HEK293 (cell line): ENCODE measurements around the gene NLE1.

Experiments used
- KLF16 ChIP-seq: fragments of 450-650 bp; formaldehyde crosslinking; IDR thresholded peaks from 2 replicates; pipeline ENCODE4 v1.5.1; 2017; ENCODE audit warnings: missing biosample characterization, missing genetic modification characterization
- ZBTB20 ChIP-seq: fragments of 450-650 bp; formaldehyde crosslinking; IDR thresholded peaks from 2 replicates; pipeline ENCODE4 v1.5.1; 2016; ENCODE audit warnings: missing biosample characterization, missing genetic modification characterization
- ZNF169 ChIP-seq: fragments of 450-650 bp; formaldehyde crosslinking; IDR thresholded peaks from 2 replicates; pipeline ENCODE4 v1.5.1; 2016; ENCODE audit warnings: missing biosample characterization, missing genetic modification characterization
- ZNF184 ChIP-seq: fragments of 450-650 bp; IDR thresholded peaks from 2 replicates; pipeline ENCODE4 v1.5.1; 2018; ENCODE audit warnings: missing biosample characterization, mild to moderate bottlenecking, missing genetic modification characterization
- ZNF2 ChIP-seq: fragments of 450-650 bp; formaldehyde crosslinking; IDR thresholded peaks from 2 replicates; pipeline ENCODE4 v1.5.1; 2016; ENCODE audit warnings: missing biosample characterization, missing genetic modification characterization
- ZNF23 ChIP-seq: fragments of 450-650 bp; formaldehyde crosslinking; IDR thresholded peaks from 2 replicates; pipeline ENCODE4 v1.5.1; 2016; ENCODE audit warnings: missing biosample characterization, missing genetic modification characterization, borderline replicate concordance
- ZNF239 ChIP-seq: fragments of 450-650 bp; formaldehyde crosslinking; IDR thresholded peaks from 2 replicates; pipeline ENCODE4 v1.5.1; 2016; ENCODE audit warnings: missing biosample characterization, missing genetic modification characterization
- ZNF292 ChIP-seq: fragments of 450-650 bp; formaldehyde crosslinking; IDR thresholded peaks from 2 replicates; pipeline ENCODE4 v1.5.1; 2016; ENCODE audit warnings: low read depth, missing biosample characterization, missing genetic modification characterization, borderline replicate concordance
- ZNF596 ChIP-seq: fragments of 450-650 bp; IDR thresholded peaks from 2 replicates; pipeline ENCODE4 v1.5.0; 2018; ENCODE audit warnings: missing biosample characterization, mild to moderate bottlenecking, missing genetic modification characterization, moderate library complexity
- ZNF837 ChIP-seq: fragments of 450-650 bp; formaldehyde crosslinking; IDR thresholded peaks from 2 replicates; pipeline ENCODE4 v1.5.1; 2016; ENCODE audit warnings: missing biosample characterization, missing genetic modification characterization
- TF ChIP-seq, protein P1 (sequence below): fragments of 450-650 bp; formaldehyde crosslinking; IDR thresholded peaks from 2 replicates; pipeline ENCODE4 v1.5.1; 2016; ENCODE audit warnings: missing biosample characterization, missing genetic modification characterization

- TF ChIP-seq ZNF292 (no peak), ZNF169 (tag by site-specific recombination) (no peak), ZNF837 (tag by site-specific recombination) (no peak), ZNF239 (no peak), ZNF2 (no peak), ZNF596 (no peak), ZNF184 (tag by site-specific recombination) (no peak), ZNF23 (tag by site-specific recombination) (no peak), KLF16 (tag by site-specific recombination) (no peak), ZBTB20 (tag by site-specific recombination) (no peak)
- TF ChIP-seq, protein P1, sequence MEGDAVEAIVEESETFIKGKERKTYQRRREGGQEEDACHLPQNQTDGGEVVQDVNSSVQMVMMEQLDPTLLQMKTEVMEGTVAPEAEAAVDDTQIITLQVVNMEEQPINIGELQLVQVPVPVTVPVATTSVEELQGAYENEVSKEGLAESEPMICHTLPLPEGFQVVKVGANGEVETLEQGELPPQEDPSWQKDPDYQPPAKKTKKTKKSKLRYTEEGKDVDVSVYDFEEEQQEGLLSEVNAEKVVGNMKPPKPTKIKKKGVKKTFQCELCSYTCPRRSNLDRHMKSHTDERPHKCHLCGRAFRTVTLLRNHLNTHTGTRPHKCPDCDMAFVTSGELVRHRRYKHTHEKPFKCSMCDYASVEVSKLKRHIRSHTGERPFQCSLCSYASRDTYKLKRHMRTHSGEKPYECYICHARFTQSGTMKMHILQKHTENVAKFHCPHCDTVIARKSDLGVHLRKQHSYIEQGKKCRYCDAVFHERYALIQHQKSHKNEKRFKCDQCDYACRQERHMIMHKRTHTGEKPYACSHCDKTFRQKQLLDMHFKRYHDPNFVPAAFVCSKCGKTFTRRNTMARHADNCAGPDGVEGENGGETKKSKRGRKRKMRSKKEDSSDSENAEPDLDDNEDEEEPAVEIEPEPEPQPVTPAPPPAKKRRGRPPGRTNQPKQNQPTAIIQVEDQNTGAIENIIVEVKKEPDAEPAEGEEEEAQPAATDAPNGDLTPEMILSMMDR, result no peak
Measured at GRCh38 chr17:35084987-35085386, 57.1 kb downstream of the NLE1 start.
